HG03108 (cell line): ENCODE data around the gene ESYT1.
"Not testable (repeated sequence)": the region's sequence is repeated elsewhere in the genome, so short reads cannot be mapped to it uniquely, and the experiment has no call there.

Experiments
- ATAC-seq: cut with Tn5 transposase; IDR thresholded peaks from one replicate; pipeline ENCODE4 v1.9.1; 2021; ENCODE audit warnings: moderate library complexity; ENCODE audit not compliant: unreplicated experiment

ESYT1 gene

DNA sequence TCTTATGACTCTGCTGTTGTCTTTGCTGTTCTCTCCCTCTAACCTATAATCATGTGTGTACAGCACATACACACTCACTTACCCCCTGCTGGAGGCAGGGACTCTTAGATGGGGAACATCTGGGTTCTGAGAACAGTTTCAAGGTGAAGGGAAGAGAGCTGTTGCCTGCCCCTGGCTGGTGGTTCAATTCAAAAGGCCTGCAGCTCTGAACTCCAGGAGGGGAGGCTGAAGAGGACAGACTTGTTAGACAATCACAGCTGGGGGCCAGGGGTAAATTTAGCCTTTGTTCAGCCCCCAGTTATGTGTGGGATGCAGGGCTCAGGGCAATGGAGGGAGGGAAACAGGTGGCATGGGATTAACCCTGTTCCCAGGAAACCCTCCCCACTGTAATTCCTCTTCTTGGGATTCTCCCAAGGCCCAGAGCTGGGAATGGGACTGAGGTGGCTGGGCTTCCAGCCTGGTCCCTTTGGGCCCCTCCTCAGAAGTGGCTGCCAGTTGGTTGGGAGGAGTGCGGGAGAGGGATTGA is 26.2 kb downstream of the ESYT1 start:
- ATAC-seq, result no peak

- ATAC-seq, result no peak
These were observed 26.8 kb downstream of the ESYT1 start for GRCh38 chr12:56154818-56155217.

GRCh38 chr12:56155256-56155845 is 27.3 kb downstream of the ESYT1 start:
- ATAC-seq, result no peak

DNA sequence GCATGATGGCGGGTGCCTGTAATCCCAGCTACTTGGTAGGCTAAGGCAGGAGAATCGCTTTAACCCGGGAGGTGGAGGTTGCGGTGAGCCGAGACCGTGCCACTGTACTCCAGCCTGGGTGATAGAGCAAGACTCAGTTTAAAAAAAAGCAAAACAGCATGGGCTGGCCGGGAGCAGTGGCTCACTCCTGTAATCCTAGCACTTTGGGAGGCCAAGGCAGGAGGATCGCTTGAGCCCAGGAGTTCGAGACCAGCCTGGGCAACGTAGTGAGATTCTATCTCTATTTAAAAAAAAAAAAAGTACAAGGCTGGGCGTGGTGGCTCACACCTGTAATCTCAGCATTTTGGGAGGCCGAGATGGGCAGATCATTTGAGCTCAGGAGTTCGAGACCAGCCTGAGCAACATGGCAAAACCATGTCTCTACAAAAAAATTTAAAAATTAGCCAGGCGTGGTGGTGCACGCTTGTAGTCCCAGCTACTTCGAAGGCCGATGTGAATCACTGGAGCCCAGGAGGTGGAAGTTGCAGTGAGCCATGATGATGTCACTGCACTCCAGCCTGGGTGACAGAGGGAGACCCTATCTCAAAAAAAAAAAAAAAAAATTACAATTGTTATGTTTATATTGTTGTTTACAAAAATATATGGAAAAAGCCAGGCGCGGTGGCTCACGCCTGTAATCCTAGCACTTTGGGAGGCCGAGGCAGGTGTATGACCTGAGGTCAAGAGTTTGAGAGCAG is 28.6 kb downstream of the ESYT1 start:
- not testable (repeated sequence) for ATAC-seq

DNA sequence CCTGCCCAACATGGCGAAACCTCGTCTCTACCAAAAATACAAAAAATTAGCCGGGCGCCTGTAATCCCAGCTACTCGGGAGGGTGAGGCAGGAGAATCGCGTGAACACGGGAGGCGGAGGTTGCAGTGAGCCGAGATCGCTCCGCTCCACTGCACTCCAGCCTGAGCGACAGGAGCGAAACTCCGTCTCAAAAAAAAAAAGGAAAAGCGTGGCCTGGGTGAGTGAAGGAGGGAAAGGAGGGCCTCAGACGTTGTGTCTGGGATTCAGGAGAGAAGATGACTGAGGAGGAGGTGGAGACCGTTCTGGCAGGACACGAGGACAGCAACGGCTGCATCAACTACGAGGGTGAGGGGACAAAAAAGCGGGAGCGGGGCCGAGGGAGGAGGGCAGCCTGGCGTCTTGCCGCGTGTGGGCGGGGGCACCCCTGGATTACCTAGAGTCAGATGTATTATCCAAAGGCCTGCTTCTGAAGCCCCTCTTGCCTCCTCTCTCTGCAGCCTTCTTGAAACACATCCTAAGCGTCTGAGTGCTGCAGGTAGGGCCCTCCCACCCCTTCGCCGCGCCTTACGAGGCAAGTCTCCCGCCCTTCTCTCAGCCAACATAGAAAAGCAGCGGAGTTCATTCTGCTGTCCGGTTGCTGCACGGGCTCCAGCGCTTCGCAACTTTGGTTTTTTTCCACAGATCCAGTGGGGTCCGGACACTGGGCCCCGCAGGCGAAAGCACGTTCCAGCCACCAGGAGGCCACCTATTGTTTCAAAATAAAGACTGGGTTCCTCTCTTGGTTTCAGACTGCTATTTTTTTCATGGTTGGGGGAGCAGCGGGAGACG is 29.3 kb downstream of the ESYT1 start:
- peak; percentile 25 for ATAC-seq

- peak; percentile 78 for ATAC-seq
These were observed 30.2 kb downstream of the ESYT1 start, which contains the start of gene MYL6 for GRCh38 chr12:56158029-56158925. Gene MYL6 (plus strand): TSS chr12:56158359. CDS start chr12:56158402, 43 bp downstream.

DNA sequence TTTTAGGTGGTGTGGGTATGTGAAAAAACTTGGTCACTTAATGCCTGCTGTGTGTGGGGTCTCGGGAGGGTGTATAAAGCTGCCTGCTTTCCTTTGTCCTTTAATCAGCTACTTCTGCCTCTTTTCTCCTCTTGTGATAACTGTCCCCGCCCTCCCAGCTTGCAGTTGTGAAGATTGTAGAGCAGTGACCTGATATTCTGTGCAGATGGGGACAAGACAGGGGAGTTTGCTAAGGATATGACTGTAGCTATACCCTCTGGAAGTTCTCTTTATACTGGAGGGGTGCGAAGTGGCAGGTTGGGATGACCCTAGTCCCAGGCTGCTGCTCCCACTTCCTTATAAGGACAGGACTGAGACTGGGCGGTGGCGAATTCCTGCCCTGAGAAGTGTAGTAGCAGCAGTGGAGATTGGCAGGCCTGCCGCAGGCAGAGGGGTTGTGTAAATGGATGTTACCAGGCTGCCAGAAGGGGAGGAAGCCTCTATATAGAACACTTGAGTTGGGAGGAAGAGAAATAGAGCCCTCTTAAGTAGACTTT is 30.9 kb downstream of the ESYT1 start:
- no peak for ATAC-seq

DNA sequence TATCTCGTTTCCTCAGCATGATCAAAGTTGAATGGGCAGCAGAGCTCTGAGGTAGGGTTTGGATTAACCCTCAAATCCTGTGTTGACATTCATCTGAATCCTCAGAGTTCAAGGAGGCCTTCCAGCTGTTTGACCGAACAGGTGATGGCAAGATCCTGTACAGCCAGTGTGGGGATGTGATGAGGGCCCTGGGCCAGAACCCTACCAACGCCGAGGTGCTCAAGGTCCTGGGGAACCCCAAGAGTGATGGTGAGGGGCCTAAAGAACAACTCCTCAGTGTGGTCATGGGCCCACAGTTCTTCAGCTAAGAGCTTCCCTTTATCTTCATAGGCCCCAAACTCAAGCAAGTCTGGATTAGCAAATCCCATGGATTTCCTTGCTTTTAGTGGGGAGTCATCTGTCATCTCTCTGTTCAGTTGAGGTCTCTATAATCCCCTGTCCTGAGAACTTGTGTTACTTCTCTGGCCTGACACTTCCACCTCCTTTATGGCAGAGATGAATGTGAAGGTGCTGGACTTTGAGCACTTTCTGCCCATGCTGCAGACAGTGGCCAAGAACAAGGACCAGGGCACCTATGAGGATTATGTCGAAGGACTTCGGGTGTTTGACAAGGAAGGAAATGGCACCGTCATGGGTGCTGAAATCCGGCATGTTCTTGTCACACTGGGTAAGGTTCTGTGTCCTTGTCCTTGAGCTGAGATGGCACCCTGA is 31.6 kb downstream of the ESYT1 start:
- ATAC-seq, result no peak

DNA sequence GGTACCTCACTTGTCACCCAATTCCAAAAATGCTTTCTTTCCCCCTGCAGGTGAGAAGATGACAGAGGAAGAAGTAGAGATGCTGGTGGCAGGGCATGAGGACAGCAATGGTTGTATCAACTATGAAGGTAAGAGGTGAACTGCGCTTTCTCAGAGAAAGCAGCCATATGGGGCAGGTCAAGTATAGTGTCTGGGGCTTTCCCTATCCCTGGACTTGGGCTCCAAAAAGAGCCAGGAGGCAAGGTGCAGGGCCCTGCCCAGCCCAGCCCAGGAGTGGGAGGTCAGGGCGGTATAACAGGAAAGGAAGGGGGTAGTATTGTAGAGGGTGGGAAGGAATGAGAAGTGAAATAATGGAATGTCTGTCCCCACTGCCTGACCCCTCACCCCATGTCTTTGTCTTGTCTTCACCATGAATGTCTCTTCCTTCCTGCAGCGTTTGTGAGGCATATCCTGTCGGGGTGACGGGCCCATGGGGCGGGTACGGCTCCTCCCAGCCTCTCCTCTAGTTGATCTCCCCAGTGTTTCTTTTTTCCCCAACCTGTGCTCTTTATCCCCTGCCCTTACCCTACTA is 32.2 kb downstream of the ESYT1 start:
- no peak for ATAC-seq

DNA sequence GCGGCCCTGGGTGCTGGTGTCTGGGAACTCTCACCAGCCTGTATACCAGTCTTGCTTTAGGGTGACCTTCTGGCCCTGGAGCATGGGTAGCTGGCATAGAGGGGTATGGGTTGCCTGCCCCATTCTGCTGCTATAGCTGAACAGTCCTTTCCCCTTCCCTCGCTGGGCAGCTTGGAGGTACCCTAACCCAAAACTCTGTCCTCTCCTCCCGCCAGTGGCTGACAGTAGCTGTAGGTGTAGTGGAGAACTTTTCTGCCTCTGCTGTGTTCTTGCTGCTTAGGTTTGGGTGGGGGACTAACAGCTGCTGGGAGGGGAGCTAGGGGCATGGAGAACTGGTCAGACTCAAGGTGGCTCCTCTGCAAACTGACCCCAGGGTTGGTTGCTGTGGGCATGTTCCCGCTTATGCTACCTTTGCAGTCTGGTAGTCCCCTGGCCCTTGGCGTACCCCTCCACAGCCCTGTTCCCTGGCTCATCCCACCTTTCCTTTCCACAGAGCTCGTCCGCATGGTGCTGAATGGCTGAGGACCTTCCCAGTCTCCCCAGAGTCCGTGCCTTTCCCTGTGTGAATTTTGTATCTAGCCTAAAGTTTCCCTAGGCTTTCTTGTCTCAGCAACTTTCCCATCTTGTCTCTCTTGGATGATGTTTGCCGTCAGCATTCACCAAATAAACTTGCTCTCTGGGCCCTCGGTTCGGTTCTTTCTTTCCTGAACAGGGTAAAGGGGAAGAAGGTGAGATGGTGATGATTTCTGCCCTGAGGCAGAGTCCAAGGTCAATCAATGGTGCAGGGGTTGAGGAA is 33.0 kb downstream of the ESYT1 start:
- no peak for ATAC-seq

DNA sequence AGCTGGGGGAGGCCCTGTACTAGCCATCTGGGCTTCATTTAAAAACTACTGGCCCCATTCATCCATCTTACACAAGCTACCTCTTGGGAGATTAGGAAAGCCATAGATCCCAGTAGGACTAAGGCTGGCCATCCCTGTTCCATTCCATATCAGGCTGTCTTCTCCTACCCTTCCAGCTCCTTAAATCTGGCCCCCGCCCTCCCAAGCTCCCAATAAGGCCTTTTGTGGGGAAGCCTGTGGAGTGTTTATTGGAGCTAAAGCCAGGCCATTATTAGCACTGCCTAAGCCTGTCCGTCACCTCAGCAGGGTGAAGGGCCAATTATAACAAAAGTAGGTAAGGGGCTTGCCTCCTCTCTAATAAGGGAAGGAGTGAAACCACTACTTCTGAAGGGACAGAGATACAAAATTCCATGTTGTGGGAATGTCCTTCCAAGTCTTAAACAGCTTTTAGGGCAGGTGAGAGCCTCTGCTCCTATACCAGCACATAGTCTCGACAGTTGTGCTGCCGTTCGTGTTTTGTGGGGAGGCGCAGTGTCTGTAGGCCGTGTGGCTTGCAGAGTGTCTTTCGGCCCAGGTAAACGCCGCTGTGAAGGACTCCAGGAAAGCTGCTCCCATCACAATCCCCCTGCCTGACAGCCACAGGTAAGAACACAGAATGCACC is 33.8 kb downstream of the ESYT1 start:
- no peak for ATAC-seq

DNA sequence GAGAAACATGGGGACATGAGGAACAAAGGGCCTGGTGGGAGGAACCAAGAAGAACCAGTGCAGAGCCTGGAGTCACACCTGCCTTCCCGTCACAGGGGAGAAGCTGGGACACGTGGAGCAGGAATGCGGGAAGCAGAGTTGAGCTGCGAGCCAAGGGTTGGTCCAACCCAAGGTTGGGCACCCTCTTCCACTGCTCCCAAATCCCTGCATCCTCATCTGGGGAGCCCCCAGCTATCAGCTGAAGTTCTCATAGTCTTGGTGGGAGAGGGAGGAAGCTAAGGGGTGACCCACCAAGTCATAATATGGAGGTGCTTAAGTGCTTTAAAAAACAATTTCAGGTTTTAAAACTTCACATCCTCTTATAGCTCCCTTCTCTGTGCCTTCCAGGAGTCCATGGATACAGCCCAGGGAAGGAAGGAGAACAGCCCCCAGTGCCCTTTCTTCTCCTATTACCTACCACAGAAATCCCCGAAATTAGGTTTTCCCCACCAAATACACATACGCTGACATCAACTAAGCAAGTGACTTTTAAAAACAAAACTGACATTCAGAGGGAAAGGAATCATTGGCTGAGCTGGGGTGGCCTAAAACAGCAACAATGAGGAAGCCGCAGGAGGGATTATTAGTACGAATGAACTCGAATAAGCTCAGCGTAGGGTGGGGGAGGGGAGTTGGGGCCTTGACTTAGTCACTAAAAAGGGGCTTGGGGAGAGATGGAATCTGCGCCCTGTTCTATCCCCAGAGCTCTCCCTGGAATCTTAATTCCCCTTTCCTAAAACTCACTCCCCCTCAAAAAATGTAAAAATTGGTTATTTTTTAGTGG is 34.6 kb downstream of the ESYT1 start:
- ATAC-seq, result no peak

DNA sequence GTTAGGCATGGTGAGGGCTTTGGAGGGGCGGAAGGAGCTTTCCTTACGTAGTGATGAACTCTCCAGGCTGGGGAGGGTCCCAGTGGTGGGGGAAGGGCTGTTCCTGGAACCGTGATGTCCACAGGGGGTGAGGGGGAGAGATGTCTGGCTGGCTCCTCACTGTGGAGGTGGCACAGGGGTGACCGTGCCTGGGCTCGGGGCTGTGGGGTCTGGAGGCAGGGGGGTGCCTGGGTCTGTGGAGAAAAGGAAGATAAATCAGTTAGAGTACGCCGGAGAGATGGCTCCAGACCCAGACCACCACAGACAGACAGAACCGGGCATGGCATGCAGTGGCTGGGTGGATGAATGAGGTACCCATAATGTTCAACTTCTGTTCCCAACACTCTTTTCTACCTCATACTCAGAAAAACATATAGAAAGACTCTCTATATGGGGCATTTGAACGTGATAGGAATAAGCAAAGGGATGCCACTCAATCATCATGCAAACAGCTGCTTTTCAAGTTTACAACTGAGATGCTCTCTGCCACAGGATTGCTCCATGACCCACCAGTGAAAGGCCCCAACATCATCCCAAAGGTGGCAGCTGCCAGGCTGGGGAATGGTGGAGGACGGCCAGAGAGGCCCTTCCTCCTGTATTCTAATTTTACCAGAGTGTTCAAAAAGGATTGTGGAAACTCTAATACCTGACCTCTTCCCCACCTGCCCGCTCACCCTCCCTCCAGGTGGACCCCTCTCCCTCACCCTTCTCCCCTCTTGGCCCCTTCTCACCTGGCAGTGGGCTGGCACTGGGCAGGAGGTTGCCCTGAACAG is 35.7 kb downstream of the ESYT1 start:
- no peak for ATAC-seq

- ATAC-seq, result no peak
These were observed 36.3 kb downstream of the ESYT1 start for GRCh38 chr12:56164345-56164729.

DNA sequence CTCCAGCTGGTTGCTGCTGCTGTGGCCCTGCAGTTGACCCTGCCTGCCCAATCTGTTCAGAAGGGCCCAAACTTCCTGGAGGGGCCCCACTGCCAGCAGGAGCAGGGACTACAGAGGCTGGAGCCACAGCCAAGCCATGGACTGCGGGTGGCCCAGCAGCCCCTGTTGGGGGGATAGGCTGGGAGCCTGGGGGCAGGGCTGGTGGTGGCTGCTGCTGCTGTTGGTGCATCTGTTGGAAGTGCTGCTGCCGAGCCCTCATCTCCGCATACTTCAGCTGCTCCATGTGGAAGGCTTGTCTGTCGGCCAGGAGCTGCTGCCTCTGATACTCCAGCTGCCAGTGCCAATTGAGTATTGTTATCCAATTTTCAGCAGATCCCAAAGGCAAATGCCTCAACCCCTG is 37.3 kb downstream of the ESYT1 start:
- no peak for ATAC-seq

DNA sequence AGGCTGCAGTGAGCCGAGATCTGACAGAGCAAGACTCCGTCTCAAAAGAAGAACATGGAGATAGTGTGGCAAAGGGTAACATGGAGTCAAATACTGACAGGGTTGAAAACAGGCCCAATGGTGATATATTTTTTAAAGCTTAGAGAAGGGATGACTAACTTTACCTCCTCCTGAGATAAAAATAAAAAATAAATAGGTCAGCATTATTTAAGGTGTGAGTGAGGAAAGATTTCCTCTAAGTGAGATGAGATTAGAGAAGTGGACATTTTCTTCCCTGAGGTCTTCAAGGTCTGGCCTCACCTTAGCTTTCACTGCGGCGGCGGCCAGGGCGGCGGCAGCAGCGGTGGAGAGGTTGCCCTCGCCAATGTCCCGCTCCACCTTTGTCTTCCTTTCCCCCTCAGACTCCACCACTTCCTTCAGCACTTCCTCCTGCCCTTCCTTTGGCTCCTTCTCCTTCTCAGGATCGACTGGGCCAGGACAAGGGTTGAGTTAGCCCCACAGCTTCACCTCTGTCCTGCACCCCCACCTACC is 41.2 kb downstream of the ESYT1 start:
- no peak for ATAC-seq
